ENCODE data around the gene PRSS16.
"Not testable (repeated sequence)": the region's sequence is repeated elsewhere in the genome, so short reads cannot be mapped to it uniquely, and the experiment has no call there.

Gene PRSS16

GRCh38 chr6:27242589-27243265 lies 4.8 kb upstream of the PRSS16 start:
- FAIRE-seq = no peak

- no peak for FAIRE-seq
Measured at GRCh38 chr6:27248783-27249182, 1.3 kb downstream of the PRSS16 start.

- no peak for FAIRE-seq
Measured at GRCh38 chr6:27250277-27251111, 3.0 kb downstream of the PRSS16 start.

GRCh38 chr6:27251112-27251605 lies 3.7 kb downstream of the PRSS16 start:
- peak; percentile 60 for FAIRE-seq

- peak; percentile 87 for FAIRE-seq
Measured at GRCh38 chr6:27251606-27252251, 4.2 kb downstream of the PRSS16 start.

- no peak for FAIRE-seq
Measured at GRCh38 chr6:27254566-27254965, 7.1 kb downstream of the PRSS16 start.

GRCh38 chr6:27255866-27256265 lies 8.4 kb downstream of the PRSS16 start:
- no peak for FAIRE-seq

GRCh38 chr6:27260369-27260768 lies 12.9 kb downstream of the PRSS16 start:
- FAIRE-seq = no peak

GRCh38 chr6:27260836-27261375 lies 13.4 kb downstream of the PRSS16 start:
- FAIRE-seq = no peak

GRCh38 chr6:27263886-27264285 lies 16.4 kb downstream of the PRSS16 start:
- no peak for FAIRE-seq

GRCh38 chr6:27267003-27267402 lies 19.5 kb downstream of the PRSS16 start:
- FAIRE-seq = not testable (repeated sequence)

- no peak for FAIRE-seq
Measured at GRCh38 chr6:27267857-27268434, 20.4 kb downstream of the PRSS16 start.

GRCh38 chr6:27268803-27269202 lies 21.3 kb downstream of the PRSS16 start:
- FAIRE-seq = no peak

- no peak for FAIRE-seq
Measured at GRCh38 chr6:27273783-27274182, 26.3 kb downstream of the PRSS16 start.

- peak; percentile 84 for FAIRE-seq
Measured at GRCh38 chr6:27275025-27275956, 27.8 kb downstream of the PRSS16 start.

GRCh38 chr6:27279513-27280063 lies 32.1 kb downstream of the PRSS16 start:
- FAIRE-seq = no peak

- FAIRE-seq = no peak
Measured at GRCh38 chr6:27280064-27280539, 32.6 kb downstream of the PRSS16 start.

GRCh38 chr6:27280540-27281000 lies 33.1 kb downstream of the PRSS16 start:
- peak; percentile 95 for FAIRE-seq

GRCh38 chr6:27281105-27281539 lies 33.6 kb downstream of the PRSS16 start:
- FAIRE-seq = no peak

GRCh38 chr6:27281569-27281968 lies 34.1 kb downstream of the PRSS16 start:
- peak; percentile 98 for FAIRE-seq

GRCh38 chr6:27283279-27283678 lies 35.8 kb downstream of the PRSS16 start:
- no peak for FAIRE-seq

All from G401.6 (cell line).